SKM-1 (cell line): Measurements from ENCODE around the gene ALOX12B.
"Not testable (repeated sequence)": the region's sequence is repeated elsewhere in the genome, so short reads cannot be mapped to it uniquely, and the experiment has no call there.

Experiments
- DNase-seq: peaks from one replicate; lab custom pipeline; 2025; ENCODE audit not compliant: unreplicated experiment; lab: John Stamatoyannopoulos, UW

ALOX12B gene

GRCh38 chr17:8084250-8084649, 3.3 kb downstream of the ALOX12B start:
- DNase-seq: no peak

- DNase-seq: no peak
Observed at GRCh38 chr17:8082292-8082691, 5.2 kb downstream of the ALOX12B start.

GRCh38 chr17:8081876-8082275, 5.6 kb downstream of the ALOX12B start:
- DNase-seq: no peak

- no peak for DNase-seq
Observed at GRCh38 chr17:8080799-8081219, 6.7 kb downstream of the ALOX12B start.

- no peak for DNase-seq
Observed at GRCh38 chr17:8080208-8080798, 7.2 kb downstream of the ALOX12B start.

GRCh38 chr17:8079291-8080207, 8.0 kb downstream of the ALOX12B start:
- peak; percentile 31 for DNase-seq

- DNase-seq: not testable (repeated sequence)
Observed at GRCh38 chr17:8077939-8078338, 9.6 kb downstream of the ALOX12B start.

GRCh38 chr17:8076502-8077266, 10.8 kb downstream of the ALOX12B start:
- no peak for DNase-seq

GRCh38 chr17:8075574-8076342, 11.8 kb downstream of the ALOX12B start:
- DNase-seq: no peak

GRCh38 chr17:8075081-8075480, 12.4 kb downstream of the ALOX12B start:
- DNase-seq: no peak

- no peak for DNase-seq
Observed at GRCh38 chr17:8074554-8074953, 13.0 kb downstream of the ALOX12B start.

GRCh38 chr17:8073627-8074484, 13.7 kb downstream of the ALOX12B start:
- no peak for DNase-seq

- DNase-seq: no peak
Observed at GRCh38 chr17:8072729-8073461, 14.6 kb downstream of the ALOX12B start.

- DNase-seq: no peak
Observed at GRCh38 chr17:8072341-8072728, 15.2 kb downstream of the ALOX12B start.

GRCh38 chr17:8071496-8071895, 16.0 kb downstream of the ALOX12B start:
- DNase-seq: no peak

- no peak for DNase-seq
Observed at GRCh38 chr17:8069587-8069860, 18.0 kb downstream of the ALOX12B start.

GRCh38 chr17:8068736-8069586, 18.6 kb downstream of the ALOX12B start:
- DNase-seq: peak; percentile 22

- no peak for DNase-seq
Observed at GRCh38 chr17:8067806-8068205, 19.7 kb downstream of the ALOX12B start.
